K562 (cell line): ENCODE results near the gene PHYHD1. TPM values are rescaled to one million over a fixed set of nuclear protein-coding genes. Genes with fewer than 3 reads are reported as not detected.

ENCODE experiments used
- BCLAF1 ChIP-seq, 2 experiments: fragments of 450-650 bp in 1 of 2; IDR thresholded peaks; 2 replicates each; pipeline ENCODE4 v1.6.1; 2011 to 2017; ENCODE audit warnings: low read depth in 2 of 2, antibody characterized with exemption in 1 of 2, borderline replicate concordance in 1 of 2, low read length in 1 of 2, mild to moderate bottlenecking in 1 of 2, mixed read lengths in 1 of 2; ENCODE audit not compliant: control insufficient read depth in 1 of 2
- CBFB ChIP-seq: sonication (generic); formaldehyde crosslinking; IDR thresholded peaks from 2 replicates; pipeline ENCODE4 v1.4.0; 2020; ENCODE audit warnings: mild to moderate bottlenecking, missing genetic modification reagents
- CREB3L1 ChIP-seq: fragments of 450-650 bp; IDR thresholded peaks from 2 replicates; pipeline ENCODE4 v1.6.1; 2014; ENCODE audit warnings: low read depth, mild to moderate bottlenecking, moderate library complexity, borderline replicate concordance
- FOXP1 ChIP-seq: sonication (generic); formaldehyde crosslinking; IDR thresholded peaks from 2 replicates; pipeline ENCODE4 v1.8.0; 2022; ENCODE audit warnings: mild to moderate bottlenecking, missing genetic modification reagents
- HMBOX1 ChIP-seq: sonication (generic); IDR thresholded peaks from 2 replicates; pipeline ENCODE4 v1.6.1; 2016
- KLF13 ChIP-seq: fragments of 450-650 bp; IDR thresholded peaks from 2 replicates; pipeline ENCODE4 v1.6.1; 2016; ENCODE audit warnings: missing genetic modification characterization, low read depth, mild to moderate bottlenecking, missing compliant biosample characterization, moderate library complexity, borderline replicate concordance
- PKNOX1 ChIP-seq: fragments of 450-650 bp; IDR thresholded peaks from 2 replicates; pipeline ENCODE4 v1.6.1; 2016
- PPARD ChIP-seq: fragments of 250-450 bp; sonication (Bioruptor Pico); IDR thresholded peaks from 2 replicates; pipeline ENCODE4 v1.8.0; 2022; ENCODE audit warnings: inconsistent platforms, mild to moderate bottlenecking, moderate library complexity
- PTTG1 ChIP-seq: fragments of 450-650 bp; IDR thresholded peaks from 2 replicates; pipeline ENCODE4 v1.6.1; 2016; ENCODE audit warnings: low read depth, mild to moderate bottlenecking, missing genetic modification characterization, missing compliant biosample characterization
- ZBTB11 ChIP-seq, 3 experiments: fragments of 200-800 bp in 1 of 3; fragments of 250-450 bp in 1 of 3; fragments of 450-650 bp in 1 of 3; sonication (Bioruptor Pico) in 1 of 3; sonication (Bioruptor generic) in 1 of 3; formaldehyde crosslinking in 1 of 3; IDR thresholded peaks; 2 replicates each; pipeline versions ENCODE4 v1.6.1 to v1.8.0; 2016 to 2022; ENCODE audit warnings: mild to moderate bottlenecking in 2 of 3, missing genetic modification characterization in 2 of 3, missing compliant biosample characterization in 1 of 3, moderate library complexity in 1 of 3
- ZNF277 ChIP-seq: fragments of 250-450 bp; sonication (Bioruptor Pico); IDR thresholded peaks from 2 replicates; pipeline ENCODE4 v1.8.0; 2022; ENCODE audit warnings: inconsistent platforms, mild to moderate bottlenecking, moderate library complexity, borderline replicate concordance
- ZNF79 ChIP-seq: fragments of 250-450 bp; sonication (Bioruptor Pico); IDR thresholded peaks from 2 replicates; pipeline ENCODE4 v1.4.0; 2020; ENCODE audit warnings: low read depth, mild to moderate bottlenecking, moderate library complexity
- polyA plus RNA-seq, 8 experiments: library from polyadenylated mRNA; depleted of rRNA in 4 of 8; stranded (reverse) in 5 of 8; unstranded in 3 of 8; fragments of >200 nt; fragmentation: Nextera tagmentation in 2 of 8; fragmentation: Illumina TruSeq in 1 of 8; extraction: Ambion mirVana in 2 of 8; extraction: Trizol in 1 of 8; gene quantifications; 2 replicates each; pipeline versions ENCODE4 v1.2.1 to v1.2.3, GENCODE V29; 2011 to 2014; ENCODE audit warnings: inconsistent platforms in 1 of 8, missing spikeins in 1 of 8
- total RNA-seq, 7 experiments: library from RNA; depleted of rRNA in 6 of 7; stranded (reverse); fragments of >200 nt in 6 of 7; fragmentation: Illumina TruSeq in 2 of 7; extraction: Trizol in 2 of 7; gene quantifications; 2 replicates each; pipeline versions ENCODE4 v1.2.1 to v1.2.3, GENCODE V29; 2011 to 2021; ENCODE audit warnings: low replicate concordance in 1 of 7

The PHYHD1 gene
- total and polyA plus RNA-seq, 9 of the 15 experiments (the other 6 are each of a cell fraction or from before 2014, with no cell fraction given) = 0.36 to 1.3 (median 0.80) TPM

- no peak for TF ChIP-seq BCLAF1 (IDR thresholded peaks at IDR 0.05; ENCODE audit: borderline replicate concordance in 1 of 2, control insufficient read depth in 1 of 2, low read depth in 2 of 2, low read length in 1 of 2)
- TF ChIP-seq CREB3L1 = no peak
- no peak for TF ChIP-seq CBFB (CRISPR knock-in tag)
- no peak for TF ChIP-seq KLF13 (tag)
- no peak for TF ChIP-seq FOXP1
- peak in 1 of 3 experiments; percentile 77; a peak in 1 of 6 replicates for TF ChIP-seq ZBTB11 (CRISPR knock-in tag; IDR thresholded peaks at IDR 0.05)
- no peak for TF ChIP-seq ZNF79 (CRISPR knock-in tag)
- no peak for TF ChIP-seq PTTG1 (tag)
- TF ChIP-seq ZNF277 (CRISPR knock-in tag) = no peak
- no peak for TF ChIP-seq HMBOX1
- peak; percentile 42 for TF ChIP-seq PKNOX1
- TF ChIP-seq PPARD (CRISPR knock-in tag) = no peak
These were observed 37.8 kb upstream of the PHYHD1 start (continued) for GRCh38 chr9:128882677-128883603.
